HG03378 (cell line): ENCODE data around the gene SLC19A1.

Experiments
- ATAC-seq: cut with Tn5 transposase; IDR thresholded peaks from one replicate; pipeline ENCODE4 v1.9.1; 2021; ENCODE audit warnings: mild to moderate bottlenecking, moderate library complexity; ENCODE audit not compliant: unreplicated experiment

SLC19A1 gene

DNA sequence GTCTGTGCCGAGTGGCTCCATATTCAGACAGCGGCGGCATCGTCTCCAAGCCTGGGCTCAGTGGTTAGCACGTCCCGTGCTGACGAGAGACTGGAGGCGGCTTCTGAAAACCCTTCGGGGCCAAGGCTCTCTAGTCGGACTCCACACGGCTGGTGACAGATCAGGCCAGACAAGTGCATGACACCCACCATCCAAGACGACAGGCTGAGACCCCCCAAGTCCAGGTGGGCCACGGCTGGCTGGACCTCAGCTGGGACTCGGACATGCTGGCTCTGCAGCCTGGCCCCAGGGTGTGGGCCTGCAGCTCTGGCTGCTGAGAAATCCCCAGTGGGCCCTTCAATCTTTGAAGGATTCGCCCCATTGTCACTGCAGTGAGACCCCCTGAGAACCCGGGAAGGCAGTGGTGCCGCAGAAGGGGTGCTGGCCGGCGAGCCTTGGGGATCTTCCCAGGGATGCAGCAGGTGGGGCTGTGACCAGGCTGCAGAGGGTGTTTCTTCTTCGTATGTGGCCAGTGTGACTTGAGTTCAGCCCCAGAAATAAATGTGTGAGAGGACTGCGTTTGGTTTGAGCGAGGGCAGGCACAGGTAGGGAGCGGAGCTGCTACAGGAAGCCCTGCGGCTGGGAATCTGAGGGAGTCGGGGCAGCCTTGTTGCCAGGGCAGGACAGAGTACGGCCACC, 15.9 kb upstream of the SLC19A1 start:
- no peak for ATAC-seq

- ATAC-seq = no peak
These were observed 15.4 kb upstream of the SLC19A1 start for GRCh38 chr21:45557616-45558043.

DNA sequence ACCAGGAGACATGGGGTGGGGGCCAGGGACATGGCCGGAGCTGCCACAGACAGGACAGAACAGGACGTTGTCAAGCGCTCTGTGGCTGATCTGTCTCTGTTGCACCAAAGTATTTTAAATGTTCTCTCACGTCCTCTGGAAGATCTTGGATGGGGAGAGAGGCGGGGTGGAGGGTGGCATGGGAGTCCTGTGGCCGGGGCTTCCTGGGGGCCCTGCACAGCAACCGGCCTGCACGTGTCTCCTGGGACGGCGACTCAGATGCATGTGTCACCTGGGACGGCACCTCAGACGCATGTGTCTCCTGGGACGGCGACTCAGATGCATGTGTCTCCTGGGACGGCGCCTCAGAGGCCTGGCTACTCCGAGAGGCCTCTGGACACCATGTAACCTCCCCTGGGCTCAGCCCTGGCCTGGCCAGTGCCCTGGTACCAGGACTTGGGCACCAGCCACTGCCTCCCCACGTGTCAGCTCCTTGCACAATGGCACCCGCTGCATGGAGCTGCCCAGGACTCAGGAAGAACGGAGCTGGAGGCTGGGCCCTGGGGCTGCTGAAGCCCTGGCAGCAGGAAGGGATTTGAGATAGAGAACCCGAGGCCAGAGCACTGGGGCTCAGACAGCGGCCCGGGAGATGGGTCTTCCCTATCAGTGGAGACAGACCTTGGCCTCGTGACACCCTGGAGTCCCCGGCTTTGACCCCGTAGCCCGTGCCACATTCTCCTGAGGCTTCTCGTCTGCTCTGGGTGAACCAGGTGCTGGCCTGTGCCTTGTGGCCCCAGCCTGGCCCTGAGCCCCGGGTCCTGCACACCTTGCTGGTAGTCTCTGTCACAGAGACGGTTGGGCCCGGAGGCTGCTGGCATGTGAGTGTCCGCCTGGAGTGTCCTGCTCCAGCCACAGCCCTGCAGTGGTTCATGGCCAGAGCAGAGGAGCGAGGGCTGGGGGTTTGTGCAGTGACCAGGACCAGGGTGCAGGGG, 14.7 kb upstream of the SLC19A1 start:
- no peak for ATAC-seq

GRCh38 chr21:45556302-45556644, 14.0 kb upstream of the SLC19A1 start:
- no peak for ATAC-seq

DNA sequence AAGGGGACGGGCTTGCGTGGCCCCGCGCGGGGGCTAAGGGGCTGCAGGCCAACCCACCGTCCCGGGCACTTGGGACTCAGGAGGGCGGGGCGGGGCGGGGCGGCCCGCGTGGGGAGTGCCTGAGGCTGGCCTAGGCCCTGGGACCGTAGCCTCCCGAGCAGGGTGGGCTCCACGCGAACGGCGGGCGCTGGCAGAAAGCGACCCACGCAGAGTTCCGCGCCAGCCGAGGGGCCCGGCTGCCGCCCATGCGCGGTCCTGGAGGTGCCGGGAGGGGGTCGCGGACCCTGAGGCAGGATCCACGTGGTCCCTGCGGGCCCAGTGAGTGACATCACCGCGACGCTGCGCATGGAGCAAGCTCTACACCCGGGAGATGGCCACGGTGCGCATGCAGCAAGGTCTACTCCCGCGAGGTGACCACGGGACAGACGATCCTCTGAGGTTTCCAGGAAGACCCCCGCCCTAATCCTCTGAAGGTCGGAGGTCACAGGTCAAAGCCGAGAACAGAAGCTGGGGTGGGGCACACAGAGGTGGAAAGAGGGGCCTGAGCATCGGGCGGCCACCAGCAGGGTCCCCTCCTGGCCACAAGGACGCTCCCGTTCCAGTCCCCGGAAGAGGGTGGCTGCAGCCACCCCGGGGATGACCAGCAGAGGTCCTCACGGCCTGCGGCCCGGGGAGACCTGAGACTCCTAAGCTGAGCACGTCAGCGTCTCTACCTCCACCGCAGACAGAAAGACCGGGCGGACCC, 13.5 kb upstream of the SLC19A1 start:
- no peak for ATAC-seq

DNA sequence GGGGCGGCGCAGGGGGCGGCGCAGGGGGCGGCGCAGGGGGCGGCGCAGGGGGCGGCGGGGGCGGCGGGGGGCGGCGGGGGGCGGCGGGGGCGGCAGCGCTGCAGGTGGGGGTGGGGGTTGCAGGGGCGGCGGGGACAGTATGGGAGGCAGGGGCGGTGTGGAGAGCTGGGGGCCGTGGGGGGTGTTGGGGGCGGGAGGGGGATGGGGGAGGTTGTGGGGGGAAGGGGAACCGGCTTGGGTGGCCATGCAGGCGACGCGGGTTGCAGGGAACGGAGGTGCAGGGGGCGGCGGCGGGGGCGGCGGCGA, 13.0 kb upstream of the SLC19A1 start:
- ATAC-seq = no peak

GRCh38 chr21:45554477-45555175, 12.4 kb upstream of the SLC19A1 start:
- no peak for ATAC-seq

GRCh38 chr21:45552696-45553391, 10.6 kb upstream of the SLC19A1 start:
- ATAC-seq = no peak

GRCh38 chr21:45551783-45552695, 9.8 kb upstream of the SLC19A1 start:
- no peak for ATAC-seq

GRCh38 chr21:45551316-45551715, 9.1 kb upstream of the SLC19A1 start:
- no peak for ATAC-seq

DNA sequence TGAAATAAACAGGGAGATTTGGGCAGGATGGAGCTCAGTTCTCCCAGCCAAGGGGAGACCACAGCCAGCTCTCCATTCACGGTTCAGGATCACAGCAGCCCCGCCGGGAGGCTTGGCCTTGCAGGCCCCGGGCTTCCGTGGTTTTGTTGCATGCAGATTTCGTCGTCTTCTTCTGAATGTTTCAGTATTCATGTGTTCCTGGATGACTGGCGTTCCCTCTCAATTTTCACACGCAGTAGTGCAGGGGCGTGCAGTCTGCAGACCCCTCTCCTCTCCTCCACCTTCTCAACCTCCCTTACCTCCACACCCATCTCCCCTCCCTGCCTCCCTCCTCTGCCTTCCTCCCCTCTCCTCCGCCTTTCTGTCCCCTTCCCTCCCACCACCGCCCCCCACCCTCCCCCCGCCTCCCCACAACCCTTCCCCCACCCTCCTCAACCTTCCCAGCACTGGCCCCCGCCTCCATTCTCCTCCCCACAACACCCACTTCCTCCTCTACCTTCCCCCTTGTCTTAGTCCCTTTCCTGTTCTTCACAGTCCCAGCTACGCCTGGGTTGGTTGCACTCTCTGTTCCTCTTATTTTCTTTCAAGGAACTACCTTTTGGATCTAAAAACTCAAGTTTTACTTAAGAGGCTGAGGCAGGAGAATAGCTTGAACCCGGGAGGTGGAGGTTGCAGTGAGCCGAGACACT, 8.4 kb upstream of the SLC19A1 start:
- no peak for ATAC-seq

DNA sequence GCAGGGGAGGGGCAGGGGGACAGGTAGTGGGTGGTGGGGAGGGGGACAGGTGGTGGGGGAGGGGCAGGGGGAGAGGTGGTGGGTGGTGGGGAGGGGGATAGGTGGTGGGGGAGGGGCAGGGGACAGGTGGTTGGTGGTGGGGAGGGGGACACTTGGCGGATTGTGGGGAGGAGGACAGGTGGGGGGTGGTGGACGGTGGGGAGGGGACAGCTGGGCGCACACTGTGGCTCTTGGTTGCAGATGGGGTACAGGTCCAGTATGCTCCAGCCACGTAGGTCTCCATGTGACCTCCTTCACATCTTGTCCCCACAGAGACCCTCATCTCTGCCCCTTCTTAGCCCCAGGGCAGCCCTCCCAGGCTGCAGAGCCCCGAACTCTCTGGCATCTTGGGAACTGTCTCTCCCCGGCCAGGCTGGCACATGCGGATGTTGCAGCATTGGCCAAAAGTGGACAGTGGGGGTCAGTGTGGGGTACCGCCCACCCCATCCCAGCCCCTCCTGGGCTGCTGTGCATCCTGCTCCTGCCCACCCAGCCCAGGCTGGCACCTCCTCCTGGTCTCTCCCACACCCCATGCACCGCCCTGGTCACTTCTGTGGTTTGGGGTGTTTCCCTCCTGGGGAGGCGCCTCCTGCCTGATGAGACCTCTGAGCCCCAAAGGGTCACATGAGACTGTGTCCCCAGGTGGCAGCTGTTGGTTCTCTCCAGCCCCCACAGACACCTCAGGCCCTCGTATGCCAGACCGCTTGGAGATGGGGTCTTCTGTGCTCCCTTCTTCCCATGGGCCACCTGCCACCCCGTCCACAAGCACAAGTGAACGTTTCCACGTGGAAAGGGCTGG, 7.6 kb upstream of the SLC19A1 start:
- no peak for ATAC-seq

GRCh38 chr21:45548711-45549491, 6.7 kb upstream of the SLC19A1 start:
- no peak for ATAC-seq

DNA sequence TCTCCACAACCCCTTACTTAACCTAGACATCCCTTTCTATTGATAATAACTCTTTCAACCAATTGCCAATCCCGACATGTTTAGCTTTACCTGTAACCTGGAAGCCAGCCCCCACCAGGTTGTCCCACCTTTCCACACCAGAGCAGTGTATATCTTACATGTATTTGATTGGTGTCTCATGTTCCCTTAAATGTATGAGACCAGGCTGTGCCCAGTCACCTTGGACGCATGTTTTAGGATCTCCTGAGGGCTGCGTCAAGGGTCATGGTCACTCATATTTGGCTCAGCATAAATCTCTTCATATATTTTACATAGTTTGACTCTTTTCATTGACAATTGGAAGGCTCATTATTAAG, 5.3 kb upstream of the SLC19A1 start:
- ATAC-seq = no peak

DNA sequence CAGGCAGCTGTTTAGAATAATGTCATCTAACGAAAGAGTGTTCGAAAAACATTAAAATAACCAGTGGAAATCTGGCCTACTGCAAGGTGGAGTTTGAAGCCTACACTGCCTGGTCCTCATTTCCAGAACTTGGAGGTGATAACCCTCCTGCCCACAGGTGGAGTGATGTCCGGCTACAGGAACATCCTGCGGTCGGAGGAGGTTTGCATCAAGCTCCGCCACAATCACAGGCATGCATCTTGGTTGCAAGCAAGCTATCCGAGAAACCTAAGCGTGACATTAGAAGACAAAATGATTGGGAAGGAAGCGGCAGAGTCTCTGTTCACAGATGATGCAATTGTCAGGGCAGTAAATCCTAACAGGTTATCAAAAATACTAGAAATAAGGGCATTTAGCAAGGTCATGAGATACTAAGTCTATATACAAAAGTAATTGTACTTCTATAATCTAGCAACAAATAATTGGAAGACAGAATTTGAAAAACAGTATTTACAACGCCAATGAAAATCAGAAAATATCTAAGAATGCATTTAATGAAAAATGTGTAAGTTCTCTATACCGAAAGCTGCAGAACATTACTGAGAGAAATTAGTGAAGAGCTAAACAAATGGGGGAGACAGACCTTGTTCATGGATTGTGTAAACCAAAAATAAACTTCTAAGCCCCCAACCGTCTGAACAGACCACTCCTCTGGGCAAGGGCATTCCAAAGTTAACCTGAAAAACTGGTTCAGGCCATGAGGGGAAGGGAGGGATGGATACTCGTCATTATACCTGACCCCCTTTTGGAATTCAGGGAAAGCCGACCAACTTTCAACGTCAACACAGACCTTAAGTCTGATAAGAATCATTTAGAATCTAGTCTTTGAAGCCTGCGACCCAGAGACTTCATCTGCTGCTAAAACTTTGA, 4.7 kb upstream of the SLC19A1 start:
- ATAC-seq = no peak
